DMS79 (cell line): ENCODE measurements around the gene ESRRG.

Experiments used
- DNase-seq: peaks from one replicate; lab custom pipeline; 2025; lab: John Stamatoyannopoulos, UW

The ESRRG gene

GRCh38 chr1:216627252-216627651, 96.0 kb downstream of the ESRRG start:
- DNase-seq = no peak

DNA sequence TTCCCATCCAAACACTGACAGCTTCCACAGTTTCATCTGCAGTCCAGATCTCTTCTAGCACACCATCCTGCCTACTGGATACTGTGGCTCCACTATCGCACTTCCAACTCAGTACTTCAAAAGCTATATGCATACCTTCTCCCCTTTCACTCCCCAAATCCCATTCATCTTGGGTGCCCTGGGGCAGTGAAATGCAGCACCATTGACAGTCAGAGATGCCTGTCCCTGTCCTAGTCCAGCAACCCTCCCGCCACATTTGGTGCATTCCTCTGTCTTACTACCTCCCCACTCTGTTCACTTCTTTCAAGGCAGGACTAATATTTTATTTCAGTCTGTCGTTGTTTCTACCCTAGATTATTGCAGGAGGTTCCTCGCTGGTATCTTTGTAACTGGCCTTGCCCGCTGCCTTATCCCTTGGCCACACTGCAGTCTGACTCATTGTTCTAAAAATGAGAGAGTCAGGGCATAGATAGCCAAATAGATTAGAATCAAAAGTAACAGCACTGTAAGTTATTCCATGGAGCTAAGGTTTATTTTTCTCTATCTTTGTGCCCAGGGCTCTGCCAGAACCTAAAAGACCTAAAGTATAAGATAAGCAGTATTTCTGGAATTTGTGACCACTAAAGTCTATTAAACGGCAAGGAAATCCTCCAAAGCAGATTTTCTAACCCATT, 96.7 kb downstream of the ESRRG start:
- DNase-seq = no peak

DNA sequence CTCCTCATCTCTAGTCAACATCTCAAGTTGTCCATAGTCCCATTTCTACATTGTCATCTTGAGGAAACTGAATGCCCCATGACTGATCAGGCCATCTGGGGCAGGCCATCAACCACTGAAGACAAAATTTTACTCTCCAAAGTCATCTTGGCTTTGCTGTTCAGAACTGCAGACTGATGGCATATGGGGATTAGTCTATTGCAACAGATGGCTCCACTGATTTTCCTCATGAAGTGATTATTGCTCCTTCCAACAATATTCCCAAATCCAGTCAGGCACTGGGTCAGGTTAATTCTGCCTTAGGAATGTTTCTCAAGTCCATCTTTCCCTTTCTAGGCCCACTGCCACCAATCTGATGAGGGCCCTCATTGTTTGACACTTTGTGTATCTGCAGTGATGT, 101.7 kb downstream of the ESRRG start:
- no peak for DNase-seq

DNA sequence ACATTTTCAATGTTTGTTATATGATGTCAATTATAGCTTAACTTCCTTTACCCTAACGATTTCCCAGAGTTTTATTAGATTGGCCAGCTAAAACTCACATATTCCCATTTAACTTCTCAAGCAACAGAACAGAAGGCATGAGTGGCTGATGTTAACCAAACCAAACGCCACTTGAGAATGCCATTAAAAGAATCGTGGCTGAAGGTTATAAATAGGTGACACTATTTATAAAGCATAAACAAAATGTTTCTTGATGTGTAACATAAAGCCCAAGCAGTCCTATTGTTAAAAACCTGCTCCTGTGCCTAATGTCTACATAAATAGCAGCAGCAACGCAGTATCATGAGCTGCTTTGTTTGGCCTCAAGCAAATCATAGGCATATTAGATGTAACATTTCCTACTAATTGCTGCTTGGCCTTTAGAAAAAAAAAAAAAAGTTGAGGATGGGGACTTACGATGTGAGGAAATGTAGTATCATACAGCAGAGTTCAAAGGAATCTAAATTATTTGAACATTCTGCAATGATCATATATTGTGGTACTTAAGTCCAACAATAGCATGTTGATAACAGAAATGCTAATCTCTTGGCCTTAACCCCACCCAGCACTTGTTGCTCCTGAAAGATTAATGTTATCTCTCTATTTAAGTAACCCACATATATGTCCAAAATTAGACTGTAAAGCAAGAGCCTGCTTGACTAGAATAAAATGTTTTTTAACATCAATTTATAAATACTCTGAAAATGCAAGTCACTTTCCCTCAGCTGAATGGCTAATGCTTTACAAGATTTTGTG, 106.0 kb downstream of the ESRRG start:
- DNase-seq = no peak

DNA sequence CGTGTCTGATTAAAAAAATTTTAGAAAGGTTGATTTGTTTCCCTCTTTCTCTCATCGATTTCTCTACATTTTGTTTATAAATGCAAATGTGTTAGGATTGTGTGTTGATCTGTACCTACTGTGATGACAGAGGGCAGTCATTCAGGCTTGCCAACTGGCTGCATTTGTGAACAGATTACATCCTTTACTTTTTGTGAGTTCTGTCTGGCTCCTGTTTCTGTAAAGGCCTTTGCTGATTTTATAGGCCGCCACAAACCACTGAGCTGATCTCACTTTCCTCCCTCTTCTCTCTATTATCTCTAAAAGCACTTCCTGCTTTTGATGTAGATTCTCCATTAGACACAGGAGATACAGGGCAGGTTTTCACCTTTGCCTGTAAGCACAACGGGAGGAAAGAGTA, 106.8 kb downstream of the ESRRG start:
- DNase-seq = no peak

DNA sequence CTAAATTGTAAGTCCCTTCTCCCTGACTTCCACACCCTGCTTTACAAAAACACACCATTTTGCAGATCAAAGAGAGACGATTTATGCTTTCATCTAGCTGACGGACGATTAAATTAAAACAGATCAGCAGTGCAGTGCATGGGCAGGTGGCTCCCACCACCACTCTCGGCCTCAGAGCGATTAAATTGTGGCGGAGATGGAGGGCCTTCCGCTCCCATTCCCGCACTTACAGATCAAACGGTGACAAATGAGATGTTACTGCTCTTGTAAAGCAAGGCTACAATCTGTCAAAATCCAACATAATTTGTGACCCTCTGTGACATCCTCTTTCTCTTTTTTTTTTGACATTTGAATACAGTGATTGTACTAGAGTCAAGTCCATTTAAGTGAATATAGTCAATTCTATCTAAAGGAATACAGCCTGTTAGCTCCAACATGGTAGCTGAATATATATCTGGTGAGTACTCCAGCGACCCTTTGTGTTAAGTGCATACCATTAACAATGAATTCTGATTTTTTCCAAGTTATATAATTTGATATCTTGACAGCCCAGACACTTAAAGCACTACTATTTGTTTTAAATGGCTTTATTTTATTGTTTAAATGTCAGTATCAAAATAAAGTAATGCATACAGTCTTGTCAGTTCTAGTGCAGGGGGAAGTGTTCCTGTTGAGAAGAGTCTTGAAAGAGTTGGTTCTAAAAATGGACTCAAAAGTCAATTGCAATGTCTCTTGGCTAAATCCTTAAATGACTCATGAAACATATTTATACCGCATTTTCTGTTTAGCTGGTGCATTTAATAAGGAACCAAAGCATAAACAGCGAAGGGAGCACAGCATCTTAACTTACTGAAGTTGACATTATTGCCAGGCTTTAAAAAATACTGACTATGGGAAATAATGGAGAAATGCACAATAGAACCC, 109.0 kb downstream of the ESRRG start:
- no peak for DNase-seq

GRCh38 chr1:216612291-216612690, 110.9 kb downstream of the ESRRG start:
- DNase-seq = no peak

GRCh38 chr1:216607067-216607697, 116.0 kb downstream of the ESRRG start:
- DNase-seq = no peak

DNA sequence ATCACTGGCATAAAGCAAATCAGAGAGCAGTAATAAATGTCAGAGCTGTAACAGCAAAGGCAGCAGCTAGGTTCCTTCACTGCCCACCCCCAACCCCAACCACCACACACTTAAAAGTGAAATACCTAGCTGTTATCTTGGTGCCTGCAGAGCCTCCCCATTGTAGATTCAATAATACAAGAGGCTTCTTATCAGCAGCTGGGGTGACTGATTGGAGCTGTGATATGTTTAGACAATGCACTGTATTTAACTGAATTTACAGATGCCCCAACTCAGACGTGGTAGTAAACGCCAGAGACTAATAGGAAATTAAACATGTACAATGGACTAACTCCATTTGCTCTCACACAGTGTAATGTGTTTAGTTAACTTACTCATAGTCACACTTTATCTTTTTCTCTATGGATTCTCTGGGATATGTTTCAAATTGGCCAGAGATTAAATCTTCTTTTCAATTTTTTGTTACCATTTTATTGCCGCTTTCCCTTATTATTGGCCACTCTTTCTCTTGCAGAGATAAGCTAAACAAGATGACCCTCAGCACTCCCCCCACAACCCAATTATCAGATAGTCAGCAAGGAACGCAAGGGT, 117.1 kb downstream of the ESRRG start:
- no peak for DNase-seq

- DNase-seq = no peak
These were observed 118.5 kb downstream of the ESRRG start for GRCh38 chr1:216604771-216605170.

- peak; percentile 6 for DNase-seq
These were observed 122.3 kb downstream of the ESRRG start for GRCh38 chr1:216600730-216601609.

DNA sequence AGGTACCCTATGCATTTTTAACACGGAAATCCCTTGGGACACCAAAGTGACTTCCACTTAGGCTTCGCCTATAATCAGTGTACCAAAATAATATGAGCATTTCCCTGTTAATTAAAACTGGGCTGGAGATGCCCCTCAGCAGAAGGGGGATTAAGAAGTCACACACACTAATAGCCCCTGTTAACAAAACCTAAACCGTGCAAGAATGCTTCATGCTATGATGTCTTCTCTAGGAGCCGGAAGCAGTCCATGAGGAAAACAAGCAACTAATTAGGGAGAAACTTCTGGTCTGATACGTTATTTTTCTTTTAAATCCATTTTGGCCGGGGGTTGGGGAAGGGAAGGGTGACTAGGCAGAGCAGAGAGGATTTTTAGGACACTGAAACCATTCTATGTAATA, 123.4 kb downstream of the ESRRG start:
- no peak for DNase-seq

DNA sequence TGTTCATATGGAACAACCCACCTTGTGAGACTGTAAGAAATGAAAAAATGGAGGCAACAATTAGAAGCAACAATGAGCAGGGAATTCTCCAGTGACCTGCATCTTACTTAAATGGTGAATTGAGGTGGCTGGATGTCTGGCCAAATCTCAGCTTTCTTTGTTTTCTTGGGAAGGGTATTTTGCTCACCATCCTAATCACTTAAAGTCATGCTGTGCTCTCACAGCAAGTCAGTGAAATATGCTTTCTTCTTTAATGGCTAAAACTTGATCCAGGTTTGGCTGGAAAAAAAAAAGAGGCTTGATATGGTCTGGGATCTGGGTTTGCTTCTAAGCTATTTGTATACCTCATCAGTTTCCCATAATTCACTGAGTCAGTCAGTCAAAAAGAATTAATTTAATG, 124.8 kb downstream of the ESRRG start:
- no peak for DNase-seq

DNA sequence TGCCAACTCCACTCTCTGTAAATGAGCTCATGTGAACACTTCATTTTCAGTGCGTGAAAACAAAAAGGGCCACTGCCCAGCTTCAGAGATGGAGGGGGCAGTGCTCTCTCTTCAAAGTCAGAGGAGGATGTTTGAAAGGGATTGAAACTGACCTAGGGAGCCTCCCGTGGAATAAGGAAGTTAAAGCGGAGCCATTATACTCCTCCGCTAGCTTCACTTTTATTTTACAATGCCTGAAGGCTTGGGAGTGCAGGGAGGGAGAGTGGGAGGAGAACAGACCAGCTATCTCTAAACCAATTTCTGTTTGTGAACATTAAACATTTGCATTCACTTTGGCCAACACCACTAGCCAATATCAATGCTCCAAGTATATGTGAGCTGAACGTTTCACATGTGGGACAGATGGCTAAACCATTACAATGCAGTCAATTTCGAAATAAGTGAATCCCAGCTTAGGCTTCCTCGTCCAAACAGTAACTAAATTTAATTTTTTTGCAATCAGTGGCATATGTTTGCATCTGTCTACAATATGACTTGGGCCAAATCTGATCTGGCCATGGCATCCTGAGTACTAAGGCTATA, 126.9 kb downstream of the ESRRG start:
- DNase-seq = no peak

DNA sequence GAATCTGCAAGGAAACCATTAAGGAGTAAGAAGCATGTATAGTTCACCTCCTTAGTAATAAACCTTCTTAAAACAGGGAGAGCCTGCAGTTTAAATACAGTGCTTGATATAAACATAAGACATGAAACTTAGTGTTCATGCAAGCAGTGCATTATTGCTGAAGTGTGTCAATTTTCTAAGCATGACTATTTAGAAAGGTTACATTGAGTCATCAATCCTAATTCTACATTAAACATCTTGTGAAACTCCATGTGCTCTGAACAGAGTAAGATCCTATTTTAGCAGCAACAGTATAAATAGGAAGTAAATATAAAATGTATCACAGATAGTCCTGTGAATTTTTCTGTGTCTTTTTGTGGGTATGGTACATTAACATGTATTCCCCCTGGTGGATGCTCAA, 135.5 kb downstream of the ESRRG start:
- DNase-seq = no peak

DNA sequence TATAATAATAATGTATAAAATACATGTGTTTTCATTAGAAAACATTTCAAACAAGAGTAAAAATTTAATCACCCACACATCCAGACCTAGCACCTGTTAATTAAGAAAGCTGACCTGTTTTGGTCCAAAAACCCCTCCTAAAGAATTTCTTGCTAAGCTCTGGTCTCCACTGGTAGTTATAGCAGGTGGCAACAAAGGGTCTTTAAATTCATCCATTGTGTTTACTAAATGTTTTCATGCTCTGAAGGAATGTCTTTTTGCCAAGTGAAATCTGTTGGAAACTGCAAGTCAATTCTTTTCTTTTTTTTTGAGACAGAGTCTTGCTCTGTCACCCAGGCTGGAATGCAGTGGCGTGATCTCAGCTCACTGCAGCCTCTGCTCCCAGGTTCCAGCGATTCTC, 141.1 kb downstream of the ESRRG start:
- no peak for DNase-seq

DNA sequence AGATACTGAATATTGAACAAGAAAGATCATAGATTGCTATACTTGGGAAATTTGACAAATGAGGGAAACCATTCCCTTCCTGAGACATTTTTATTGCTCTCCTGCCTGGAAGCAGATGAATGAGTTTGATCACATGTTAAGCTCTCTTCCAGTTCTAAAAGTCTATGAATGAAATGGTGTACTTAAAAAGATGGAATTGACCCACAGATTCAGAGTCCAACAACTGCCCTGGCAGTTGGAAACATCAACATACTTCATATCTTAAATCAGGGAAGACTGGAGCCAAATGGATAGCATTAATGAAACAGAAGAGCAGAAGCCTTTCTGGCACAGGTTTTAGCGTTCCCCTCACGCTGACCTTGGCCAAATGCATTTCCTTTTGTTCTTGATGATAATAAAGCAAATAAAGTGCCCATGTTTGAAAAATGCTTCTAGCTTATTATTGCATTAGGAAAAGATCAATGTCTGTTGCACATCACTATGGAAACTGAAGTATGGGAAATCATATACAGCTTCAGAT, 142.6 kb downstream of the ESRRG start:
- DNase-seq = no peak

DNA sequence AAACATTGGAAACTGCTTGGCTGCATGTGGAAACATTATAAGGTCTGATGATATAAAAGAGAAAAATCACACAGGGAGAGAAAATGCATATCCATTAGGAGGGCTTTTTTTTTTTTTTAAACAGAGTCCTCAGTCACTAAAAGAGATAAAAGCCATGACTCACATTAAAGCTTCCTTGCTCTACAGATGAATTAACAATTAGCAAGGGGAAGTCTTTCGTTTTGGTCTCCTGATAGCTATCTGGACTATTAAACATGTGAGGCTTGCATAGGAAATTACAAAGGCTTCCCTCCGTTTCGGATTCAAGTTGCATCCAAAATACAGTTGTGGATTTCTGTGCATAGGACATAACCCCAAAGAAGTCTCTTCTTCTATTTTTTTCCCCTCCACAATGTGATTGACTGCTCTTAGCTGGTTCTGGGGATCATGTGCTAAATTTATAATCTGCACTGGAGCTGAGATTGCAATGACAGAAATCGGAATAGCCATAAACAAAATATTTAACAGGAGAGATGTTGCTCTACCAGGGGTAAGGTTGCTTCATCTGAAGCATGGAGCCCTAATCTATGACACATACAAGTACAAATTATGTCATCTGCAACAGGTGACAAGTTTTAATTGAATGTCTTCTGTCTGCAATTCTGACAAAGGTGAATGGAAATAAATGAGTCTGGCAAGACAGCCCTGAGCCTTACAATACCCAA, 146.8 kb downstream of the ESRRG start:
- DNase-seq = no peak

DNA sequence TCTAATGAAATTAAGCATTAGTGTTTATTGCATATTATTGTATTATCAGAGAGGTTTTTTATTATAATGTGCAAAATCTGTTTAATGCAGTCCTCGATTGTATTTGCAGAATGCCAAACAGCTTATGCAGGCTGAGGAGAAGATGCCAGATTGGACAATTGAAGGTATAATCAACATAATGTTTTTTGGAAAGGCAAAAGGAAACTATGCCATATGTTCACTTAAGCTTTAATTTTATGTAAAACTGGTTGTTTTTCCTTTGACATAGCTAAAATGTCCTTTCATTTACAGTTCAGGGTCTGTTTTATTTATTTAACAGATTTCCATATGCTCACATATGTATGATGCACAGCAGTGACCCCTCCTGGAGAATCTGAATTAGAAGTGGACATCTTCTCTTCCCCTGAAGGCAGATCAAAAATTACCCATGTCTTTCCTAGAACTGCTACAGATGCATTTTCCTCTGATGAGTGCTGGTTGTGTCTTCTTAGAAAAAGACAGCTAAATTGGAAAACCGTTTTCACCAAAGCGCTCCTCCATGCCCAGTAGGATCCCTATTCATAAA, 156.5 kb downstream of the ESRRG start:
- no peak for DNase-seq
